ENCODE data around the gene PIAS1.
"Not testable (repeated sequence)": the region's sequence is repeated elsewhere in the genome, so short reads cannot be mapped to it uniquely, and the experiment has no call there.

The PIAS1 gene

GRCh38 chr15:68221530-68222431, 167.7 kb downstream of the PIAS1 start:
- DNase-seq; in situ Hi-C loops (cut with MboI; ENCODE audit: low pct_unique_long_range_greater_than_20kb, low sequenced_read_pairs): not testable (repeated sequence)

GRCh38 chr15:68222432-68222743, 168.3 kb downstream of the PIAS1 start:
- DNase-seq; in situ Hi-C loops (cut with MboI; ENCODE audit: low pct_unique_long_range_greater_than_20kb, low sequenced_read_pairs): not testable (repeated sequence)

- in situ Hi-C loops (cut with MboI; ENCODE audit: low pct_unique_long_range_greater_than_20kb, low sequenced_read_pairs), result no loop called here
- DNase-seq, result no peak
These were observed 169.1 kb downstream of the PIAS1 start for GRCh38 chr15:68223171-68223570.

- in situ Hi-C loops (cut with MboI; ENCODE audit: low pct_unique_long_range_greater_than_20kb, low sequenced_read_pairs), result no loop called here
- DNase-seq, result no peak
These were observed 170.0 kb downstream of the PIAS1 start for GRCh38 chr15:68224108-68224507.

GRCh38 chr15:68224546-68225250, 170.6 kb downstream of the PIAS1 start:
- in situ Hi-C loops (cut with MboI; ENCODE audit: low pct_unique_long_range_greater_than_20kb, low sequenced_read_pairs), result no loop called here
- peak; percentile 97 for DNase-seq

GRCh38 chr15:68225442-68225841, 171.3 kb downstream of the PIAS1 start:
- in situ Hi-C loops (cut with MboI; ENCODE audit: low pct_unique_long_range_greater_than_20kb, low sequenced_read_pairs); DNase-seq: not testable (repeated sequence)

GRCh38 chr15:68227643-68228142, 173.6 kb downstream of the PIAS1 start:
- DNase-seq, result no peak
- in situ Hi-C loops (cut with MboI; ENCODE audit: low pct_unique_long_range_greater_than_20kb, low sequenced_read_pairs), result no loop called here

- DNase-seq, result peak; percentile 68
These were observed 174.2 kb downstream of the PIAS1 start for GRCh38 chr15:68228143-68228970.

GRCh38 chr15:68228971-68229385, 174.9 kb downstream of the PIAS1 start:
- DNase-seq, result no peak
- in situ Hi-C loops (cut with MboI; ENCODE audit: low pct_unique_long_range_greater_than_20kb, low sequenced_read_pairs), result no loop called here

More at GRCh38 chr15:68228143-68228970, 174.2 kb downstream of the PIAS1 start:
- in situ Hi-C loops (cut with MboI; ENCODE audit: low pct_unique_long_range_greater_than_20kb, low sequenced_read_pairs), result no loop called here

- in situ Hi-C loops (cut with MboI; ENCODE audit: low pct_unique_long_range_greater_than_20kb, low sequenced_read_pairs), result no loop called here
- peak; percentile 93 for DNase-seq
These were observed 175.5 kb downstream of the PIAS1 start, which contains the start of gene CLN6 for GRCh38 chr15:68229386-68230156. Gene CLN6 (minus strand): TSS chr15:68229728. CDS start chr15:68229584, 144 bp downstream.

GRCh38 chr15:68230157-68231100, 176.3 kb downstream of the PIAS1 start:
- no peak for DNase-seq
- in situ Hi-C loops (cut with MboI; ENCODE audit: low pct_unique_long_range_greater_than_20kb, low sequenced_read_pairs), result no loop called here

GRCh38 chr15:68231102-68231818, 177.1 kb downstream of the PIAS1 start:
- in situ Hi-C loops (cut with MboI; ENCODE audit: low pct_unique_long_range_greater_than_20kb, low sequenced_read_pairs), result no loop called here
- no peak for DNase-seq

- in situ Hi-C loops (cut with MboI; ENCODE audit: low pct_unique_long_range_greater_than_20kb, low sequenced_read_pairs), result no loop called here
- DNase-seq, result no peak
These were observed 178.3 kb downstream of the PIAS1 start for GRCh38 chr15:68232449-68232848.

GRCh38 chr15:68232937-68233336, 178.8 kb downstream of the PIAS1 start:
- peak; percentile 89 for DNase-seq

GRCh38 chr15:68234060-68234459, 179.9 kb downstream of the PIAS1 start:
- DNase-seq, result no peak
- in situ Hi-C loops (cut with MboI; ENCODE audit: low pct_unique_long_range_greater_than_20kb, low sequenced_read_pairs), result no loop called here

More at GRCh38 chr15:68232937-68233336, 178.8 kb downstream of the PIAS1 start:
- in situ Hi-C loops (cut with MboI; ENCODE audit: low pct_unique_long_range_greater_than_20kb, low sequenced_read_pairs), result no loop called here

- in situ Hi-C loops (cut with MboI; ENCODE audit: low pct_unique_long_range_greater_than_20kb, low sequenced_read_pairs); DNase-seq: not testable (repeated sequence)
These were observed 180.4 kb downstream of the PIAS1 start for GRCh38 chr15:68234520-68234919.

- no peak for DNase-seq
- in situ Hi-C loops (cut with MboI; ENCODE audit: low pct_unique_long_range_greater_than_20kb, low sequenced_read_pairs), result no loop called here
These were observed 180.9 kb downstream of the PIAS1 start for GRCh38 chr15:68235022-68235421.

All from KBM-7 (cell line).